CD4-positive, alpha-beta T cell treated with Interleukin-2 at 100 ng/mL for 4 hours (primary cell): Measurements from ENCODE around the gene TNS1.

Experiments used
- DNase-seq: peaks from one replicate; pipeline ENCODE4 v3.0.0-alpha.2; 2020; ENCODE audit warnings: low spot score

TNS1 gene

DNA sequence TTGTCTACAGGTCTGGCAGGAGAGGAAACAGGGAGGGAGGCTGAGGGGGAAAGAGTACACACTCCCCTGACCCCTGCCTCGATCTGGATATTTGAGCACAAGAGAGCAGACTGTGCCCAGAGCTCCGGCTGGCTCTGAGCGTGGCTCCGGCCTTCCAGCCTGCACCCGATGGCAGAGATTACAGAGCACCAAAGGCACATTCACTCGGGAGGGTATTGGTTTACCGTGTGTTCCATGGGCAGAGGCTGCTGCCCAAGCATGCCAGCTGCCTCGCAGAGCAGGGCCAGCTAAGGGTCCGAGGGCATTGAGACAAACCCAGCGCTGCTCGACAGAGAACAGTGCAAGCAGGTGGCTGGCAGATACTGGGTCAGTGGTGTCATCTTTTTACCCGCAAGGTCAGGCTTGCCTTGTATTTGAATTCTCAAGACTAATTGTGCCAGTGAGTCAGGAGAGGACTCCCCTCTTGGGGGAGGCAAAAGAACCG, 132.2 kb downstream of the TNS1 start:
- no peak for DNase-seq

DNA sequence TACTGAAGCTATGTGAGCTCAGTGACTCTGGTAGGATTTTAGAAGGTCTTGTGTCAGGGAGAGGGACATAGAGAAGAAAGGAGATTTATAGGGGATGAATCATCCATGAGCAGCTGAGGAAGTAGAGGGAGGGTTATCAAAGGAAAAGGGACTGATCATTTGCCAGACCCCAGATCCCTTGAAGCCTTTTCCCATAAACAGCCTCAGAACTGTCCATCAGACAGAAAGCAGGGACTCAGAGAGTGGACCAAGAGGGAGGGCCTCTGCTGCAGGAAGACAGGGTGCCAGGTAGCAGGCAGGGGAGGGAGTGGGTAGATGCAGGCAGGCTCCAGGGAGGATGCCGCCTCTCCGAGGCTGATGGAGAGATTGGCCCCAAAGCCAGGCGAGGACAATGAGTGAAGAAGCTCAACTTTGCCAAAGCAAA, 133.9 kb downstream of the TNS1 start:
- DNase-seq, result no peak

DNA sequence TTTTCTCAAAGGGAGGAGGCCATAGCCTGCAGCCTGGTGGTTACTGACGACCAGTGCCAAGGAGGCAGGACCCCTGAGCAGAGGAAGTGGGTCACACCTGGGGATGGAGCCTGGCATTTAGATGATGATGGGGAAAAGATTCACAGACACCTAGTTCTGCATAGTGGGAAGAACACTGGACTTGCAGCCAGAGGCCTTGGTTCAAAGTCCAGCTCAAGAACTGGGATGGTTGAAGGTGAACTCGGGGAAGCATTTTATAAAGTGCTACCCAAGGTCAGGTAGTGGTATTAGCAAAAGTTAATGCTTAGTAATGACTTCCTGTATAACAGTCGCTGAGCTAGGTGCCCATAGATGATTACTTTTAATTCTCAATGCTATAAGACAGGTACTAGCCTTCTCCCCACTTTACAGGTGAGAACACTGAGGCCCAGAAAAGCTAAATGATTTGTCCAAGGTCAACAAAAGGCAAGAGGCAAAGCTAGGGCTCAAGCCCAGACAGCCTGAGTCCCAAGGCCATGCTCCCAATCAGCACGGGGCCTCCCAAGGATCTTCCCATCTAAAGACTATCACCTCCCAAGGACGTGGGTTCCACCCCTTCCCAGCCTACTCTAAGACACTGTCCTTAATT, 134.4 kb downstream of the TNS1 start:
- DNase-seq, result no peak

DNA sequence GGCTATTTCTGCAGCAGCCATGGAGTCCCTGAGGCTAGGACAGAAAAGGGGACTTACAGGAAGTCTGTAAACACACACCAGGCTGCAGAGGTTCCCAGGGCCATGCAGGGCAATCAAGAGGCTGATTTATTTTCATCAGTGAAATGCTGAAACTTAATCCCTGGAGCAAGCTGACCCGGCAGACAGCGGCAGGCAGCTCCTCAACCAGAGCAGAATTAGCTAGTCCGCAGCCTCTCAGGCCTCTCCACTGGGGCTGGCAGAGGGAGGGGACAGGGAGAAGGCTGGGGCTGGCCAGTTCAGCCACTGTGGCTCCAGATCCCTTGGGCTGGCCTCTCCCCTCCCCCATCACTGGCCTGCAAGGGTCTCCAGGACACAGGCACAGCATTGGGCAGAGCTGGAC, 136.3 kb downstream of the TNS1 start:
- DNase-seq, result no peak

DNA sequence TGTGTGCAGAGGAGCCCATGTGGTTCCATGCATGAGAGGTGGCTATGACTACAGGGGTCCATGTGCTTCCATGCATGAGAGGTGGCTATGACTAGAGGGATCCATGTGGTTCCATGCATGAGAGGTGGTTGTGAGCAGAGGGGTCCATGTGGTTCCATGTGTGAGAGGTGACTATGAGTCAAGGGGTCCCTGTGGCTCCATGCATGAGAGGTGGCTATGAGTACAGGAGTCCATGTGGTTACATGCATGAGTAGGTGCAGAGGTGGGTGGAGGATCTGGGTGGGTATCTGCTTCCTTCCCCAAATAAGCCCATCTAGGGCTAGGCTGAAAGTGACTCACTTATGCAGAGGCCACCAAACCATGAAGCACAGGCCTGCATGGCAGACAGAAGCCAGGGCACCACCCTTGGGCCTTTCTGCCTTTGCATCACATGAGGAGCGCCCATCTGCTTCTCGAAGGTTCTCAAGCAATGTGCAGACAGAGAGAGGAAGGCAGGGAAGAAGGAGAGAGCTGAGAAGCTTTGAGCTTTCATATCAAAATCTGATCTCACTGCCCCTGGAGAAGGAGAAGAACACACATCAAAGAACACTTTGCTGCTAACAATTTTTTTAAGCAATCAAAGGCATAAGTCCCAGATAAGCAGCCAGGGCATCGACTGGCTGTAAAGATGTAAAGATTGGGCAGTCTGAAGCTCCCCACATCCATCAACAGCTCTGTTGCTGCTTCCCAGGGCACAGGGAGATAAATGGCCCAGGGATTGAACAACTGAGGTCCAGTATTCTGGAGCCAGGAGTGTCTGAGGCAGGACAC, 137.6 kb downstream of the TNS1 start:
- no peak for DNase-seq

DNA sequence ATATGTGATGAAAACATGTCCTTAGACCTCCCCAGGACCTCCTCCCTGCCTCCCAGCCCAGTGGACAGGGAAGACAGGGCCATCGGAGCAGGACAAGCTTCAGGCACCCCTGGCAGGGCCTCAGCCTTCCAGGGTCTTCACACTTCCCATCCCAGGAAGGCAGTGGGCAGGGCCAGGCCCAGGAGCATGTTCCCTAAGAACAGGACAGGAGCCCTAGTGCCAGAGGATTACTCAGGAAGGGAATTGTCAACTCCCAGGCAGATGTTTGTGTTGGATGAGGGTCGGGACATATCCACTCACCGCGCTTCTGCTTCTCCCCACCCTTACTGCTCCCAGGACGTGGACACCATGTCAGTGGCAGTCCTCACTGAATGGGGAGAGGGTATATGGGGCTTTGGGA, 138.9 kb downstream of the TNS1 start:
- DNase-seq, result no peak

DNA sequence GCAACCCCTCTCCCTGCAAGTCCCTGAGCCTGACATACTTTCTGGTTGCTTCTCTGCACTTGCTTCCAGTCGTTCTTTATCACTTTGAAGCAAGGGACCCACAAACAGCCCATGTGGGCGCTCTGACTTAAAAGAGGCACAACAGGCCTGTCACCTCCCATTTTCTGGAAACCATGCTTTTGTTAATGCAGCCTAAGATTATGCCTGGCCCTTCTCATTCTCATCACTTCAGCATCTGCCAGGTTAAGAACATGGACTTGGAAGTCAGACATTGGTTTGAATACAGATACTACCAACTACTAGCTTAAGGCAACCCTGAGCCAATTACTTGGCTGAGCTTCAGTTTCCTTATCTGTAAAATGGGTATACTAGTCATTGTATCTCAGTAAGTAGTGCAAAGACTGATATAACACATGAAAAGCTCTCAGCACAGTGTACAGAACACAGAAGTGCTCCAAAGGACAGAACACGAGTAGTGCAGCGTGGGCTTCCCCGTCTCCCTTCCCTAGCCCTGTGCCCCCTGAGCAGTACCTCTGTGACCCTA, 141.4 kb downstream of the TNS1 start:
- DNase-seq, result no peak

DNA sequence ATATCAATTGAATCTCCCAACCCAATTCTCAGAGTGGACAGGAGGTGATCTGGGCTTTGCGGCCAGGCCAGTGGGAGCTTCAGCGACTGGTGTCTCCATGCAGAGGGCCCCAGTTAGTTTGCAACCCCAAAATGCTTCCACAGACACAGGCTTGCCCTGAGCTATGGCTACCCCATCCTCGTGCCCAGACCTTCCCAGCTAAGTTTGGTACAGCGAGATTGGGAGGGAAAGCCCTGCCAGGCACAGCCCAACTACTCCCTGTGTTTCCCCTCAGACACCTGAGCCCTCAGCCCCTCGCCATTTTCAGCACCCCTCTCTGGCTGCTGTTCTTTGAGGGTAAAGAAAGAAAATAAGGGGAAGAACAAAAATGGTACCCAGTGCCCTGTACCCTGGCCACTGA, 142.9 kb downstream of the TNS1 start:
- DNase-seq, result no peak

DNA sequence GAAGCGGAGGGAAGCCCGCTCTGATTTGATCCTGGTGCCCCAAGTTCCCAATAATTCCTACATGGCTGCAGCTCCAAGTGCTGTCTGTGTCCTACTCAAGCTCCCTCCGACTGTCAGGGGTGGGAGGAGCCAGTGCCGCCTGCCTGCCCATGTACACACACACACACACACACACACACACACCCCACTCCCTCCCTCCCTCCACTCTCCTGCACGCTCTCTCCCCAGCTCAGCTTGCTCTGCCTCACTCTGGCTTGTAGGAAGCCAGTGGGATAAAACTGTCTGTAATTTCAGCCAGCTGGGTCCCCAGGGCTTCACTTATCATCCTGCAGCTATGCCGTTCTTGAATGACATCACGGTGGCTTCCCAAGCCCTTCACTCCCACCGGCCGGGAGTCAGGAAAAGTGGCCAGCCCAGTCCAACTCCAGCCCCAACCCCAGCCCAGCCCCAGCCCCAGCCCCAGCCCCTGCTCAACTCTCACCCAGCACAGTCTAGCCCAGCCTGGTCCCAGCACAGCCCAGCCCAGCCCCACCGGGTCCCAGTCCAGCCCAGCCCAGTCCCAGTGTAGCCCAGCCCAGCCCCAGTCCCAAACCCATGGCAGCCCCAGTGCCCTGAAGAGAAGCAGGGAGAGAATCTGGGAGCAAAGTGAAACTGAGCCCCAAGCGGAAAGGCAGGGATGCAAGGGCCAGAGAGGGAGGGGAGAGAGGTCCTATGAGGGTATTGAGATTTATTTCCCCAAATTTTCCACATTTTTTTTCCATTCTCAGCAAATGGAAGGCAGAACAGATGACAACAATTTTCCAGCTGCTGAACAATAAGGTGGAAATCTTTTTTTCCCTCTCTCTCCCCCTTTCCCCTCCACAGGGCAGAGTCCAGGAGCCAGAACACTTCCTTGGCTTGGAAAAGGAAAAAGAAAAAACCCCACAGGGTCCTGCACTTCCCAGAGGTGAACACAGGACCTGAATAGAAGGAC, 144.0 kb downstream of the TNS1 start:
- no peak for DNase-seq

DNA sequence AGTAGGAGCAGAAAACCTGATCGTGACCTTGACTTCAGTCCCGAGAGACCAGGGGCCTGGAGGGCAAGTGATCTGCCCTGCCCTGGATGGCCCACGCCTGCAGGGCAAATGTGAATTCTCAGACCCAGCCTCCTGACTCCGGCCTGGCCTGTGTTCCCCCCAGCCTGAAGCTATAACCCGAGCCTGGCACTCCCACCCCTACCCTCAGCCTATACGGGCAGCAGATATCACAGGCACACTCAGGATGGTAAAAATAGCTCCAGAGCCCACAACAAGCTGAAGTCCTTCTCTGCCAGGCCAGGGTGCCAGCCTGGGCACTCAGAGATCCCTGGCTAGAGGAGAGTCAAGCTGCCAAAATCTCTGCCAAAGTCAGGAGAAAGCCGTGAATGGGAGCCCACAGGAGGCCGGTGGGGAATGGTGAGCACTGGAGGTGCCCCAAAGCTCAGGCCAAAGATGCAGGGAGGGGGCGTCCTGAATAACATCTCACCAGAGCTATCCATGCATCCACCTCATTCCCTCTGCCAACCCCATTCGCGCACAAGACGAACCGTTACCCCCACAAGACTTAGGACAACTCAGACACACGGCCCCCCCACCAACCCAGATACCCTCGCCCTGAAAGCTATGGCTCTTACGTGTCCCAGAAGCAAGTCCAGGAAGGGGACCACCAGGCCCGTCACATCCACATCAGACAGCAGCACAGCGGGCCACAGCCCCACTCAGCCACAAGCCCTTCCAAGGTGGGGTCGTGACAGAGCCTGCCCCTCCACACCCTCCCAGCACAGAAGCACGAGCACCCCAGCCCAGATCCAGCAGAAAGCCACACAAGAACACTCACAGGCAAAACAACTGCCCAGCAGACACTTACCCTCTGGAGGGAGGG, 144.9 kb downstream of the TNS1 start:
- no peak for DNase-seq

DNA sequence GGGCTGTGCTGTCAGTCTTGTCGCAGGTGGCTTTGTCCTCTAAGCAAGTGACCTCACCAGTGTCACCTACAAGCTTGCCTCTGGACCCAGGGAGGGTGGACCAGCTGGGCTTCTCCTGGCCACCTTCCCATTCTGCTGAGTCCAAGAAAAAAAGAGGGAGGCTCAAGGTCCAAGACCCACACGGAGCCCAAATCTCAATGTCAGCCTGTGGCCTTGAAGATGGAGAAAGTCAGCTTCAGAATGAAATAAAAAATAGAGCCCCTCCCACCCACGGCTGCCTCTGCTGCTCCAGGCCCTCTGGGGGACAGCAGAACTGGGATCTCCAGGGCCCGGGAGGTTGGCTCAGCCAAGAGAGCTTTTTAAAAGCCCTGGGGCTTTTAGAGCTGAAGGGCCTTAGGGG, 145.9 kb downstream of the TNS1 start:
- DNase-seq, result no peak

DNA sequence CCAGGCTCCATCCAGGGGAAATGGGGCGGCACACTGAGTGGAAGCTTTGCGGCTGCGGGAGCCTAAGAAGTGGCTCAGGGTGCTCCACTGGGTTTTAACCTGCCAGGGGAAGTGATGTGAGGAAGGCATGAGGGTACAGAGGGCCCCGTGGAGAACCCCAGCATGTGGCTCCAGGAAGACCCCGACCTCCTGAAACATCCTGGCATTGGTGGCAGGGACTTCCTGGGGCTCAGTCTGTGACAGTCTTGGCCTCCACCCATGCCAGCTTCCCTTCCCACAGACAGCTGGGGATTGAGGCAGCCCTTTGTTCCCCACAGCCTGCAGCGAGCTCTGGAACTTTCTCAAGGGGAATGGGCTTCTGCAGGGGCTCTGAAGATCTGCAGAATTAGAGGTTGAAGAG, 146.6 kb downstream of the TNS1 start:
- no peak for DNase-seq

DNA sequence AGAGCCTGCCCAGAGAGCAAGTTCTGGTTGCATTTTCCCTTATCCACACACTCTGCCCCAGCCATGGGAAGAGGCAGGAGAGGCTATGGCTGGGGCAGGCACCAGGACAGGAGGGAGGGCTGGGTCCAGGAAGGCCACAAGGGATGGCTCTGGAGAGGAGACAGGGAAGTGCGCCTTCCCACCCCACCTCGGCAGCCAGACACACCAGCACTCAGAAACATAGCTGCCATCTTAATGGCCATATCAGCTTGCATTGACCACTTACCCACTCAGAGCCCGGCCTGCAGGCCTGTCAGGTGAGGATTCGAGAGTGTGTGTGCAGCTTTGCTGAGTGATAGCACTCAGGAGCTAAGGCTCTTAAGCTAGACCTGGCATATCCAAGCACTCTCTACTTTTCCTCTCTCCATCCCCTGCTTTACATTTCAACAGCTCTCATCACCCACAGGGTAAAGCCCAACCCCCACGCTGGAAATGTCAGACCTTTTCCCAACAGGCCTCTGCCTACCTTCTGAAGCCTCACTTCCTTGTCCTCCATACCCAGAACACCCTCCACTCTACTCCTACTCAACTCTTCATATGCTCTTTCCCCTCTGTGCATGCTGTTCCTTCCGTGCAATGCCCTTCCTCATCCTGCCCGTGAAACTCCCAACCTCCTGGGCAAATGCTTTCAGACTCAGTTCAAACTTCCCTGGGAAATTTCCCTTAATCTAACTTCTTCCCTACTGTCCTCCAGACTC, 147.9 kb downstream of the TNS1 start:
- DNase-seq, result no peak

DNA sequence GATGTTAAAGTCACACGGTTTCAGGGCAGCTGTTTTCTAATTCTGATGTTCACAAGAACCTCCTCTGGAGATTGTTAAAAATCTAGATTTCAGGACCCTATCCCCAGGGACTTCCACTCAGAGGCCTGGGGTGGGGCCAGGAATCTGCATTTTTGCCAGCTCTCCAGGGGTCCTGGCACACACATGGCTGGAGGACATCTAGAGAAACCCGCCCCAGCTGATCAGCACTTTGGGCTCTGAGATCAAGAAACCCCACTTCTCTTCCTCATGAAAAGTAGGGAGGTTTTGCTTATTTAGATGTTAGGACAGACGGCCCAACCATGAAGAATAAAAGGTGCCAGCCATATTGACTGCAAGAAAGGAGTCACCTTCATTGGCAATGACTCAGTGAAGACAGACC, 148.8 kb downstream of the TNS1 start:
- DNase-seq, result no peak

DNA sequence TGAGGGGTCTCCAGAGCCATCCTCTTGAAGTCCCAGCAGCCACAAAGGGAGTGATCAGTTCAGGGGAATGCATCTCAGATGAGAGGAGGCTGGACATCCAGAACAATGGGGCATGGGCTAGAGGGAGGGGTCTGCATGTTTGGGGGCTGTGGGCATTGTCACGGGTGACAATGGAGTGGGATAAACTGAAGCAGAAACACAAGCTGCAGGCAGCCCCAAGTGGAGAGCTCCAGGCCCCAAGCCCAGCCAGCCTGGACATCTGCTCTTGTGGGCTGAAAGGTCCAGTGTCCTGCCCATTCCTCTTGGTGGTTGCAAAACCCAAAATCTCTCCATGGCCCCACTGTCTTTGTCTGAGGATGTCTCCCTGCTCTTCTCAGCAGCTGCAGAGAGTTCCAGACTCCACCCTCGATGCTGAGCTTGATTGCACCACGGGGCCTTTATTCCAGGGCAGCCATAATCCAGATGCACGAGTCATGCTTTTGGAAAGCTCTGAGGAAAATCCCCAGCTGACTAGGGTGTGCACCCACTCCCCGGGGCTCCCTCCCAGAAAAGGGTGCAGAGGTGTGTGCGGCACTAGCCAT, 149.4 kb downstream of the TNS1 start:
- no peak for DNase-seq

DNA sequence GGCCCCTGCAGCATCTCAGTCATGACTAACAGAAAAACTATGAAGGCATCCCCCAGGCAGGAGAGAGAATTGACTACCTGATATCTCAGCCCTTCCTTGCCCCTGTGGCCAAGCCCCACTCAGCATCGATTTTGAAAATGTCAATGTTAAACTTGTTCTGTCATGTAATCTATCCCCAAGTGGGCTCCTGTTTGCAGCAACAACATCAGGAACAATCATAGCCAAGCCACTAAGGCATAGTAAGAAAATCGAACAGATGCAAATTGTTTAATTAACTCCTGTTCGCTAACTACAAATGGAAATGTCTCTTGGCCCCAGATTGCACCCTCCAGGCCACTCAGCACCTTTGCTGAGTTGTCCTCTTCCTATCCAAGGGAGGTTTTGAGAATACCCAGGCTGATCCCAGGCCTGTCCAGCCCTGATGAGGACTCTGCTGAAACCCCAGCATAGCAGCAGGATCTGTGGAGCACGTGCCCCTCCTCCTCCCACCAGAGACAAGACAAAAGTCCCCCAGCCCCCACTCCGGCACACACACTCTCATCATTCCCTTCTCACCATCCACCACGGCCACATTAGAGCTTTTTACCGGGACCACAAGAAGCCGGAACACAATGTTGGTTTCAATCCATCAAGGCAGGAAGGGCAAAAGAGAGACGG, 150.1 kb downstream of the TNS1 start:
- DNase-seq, result no peak

DNA sequence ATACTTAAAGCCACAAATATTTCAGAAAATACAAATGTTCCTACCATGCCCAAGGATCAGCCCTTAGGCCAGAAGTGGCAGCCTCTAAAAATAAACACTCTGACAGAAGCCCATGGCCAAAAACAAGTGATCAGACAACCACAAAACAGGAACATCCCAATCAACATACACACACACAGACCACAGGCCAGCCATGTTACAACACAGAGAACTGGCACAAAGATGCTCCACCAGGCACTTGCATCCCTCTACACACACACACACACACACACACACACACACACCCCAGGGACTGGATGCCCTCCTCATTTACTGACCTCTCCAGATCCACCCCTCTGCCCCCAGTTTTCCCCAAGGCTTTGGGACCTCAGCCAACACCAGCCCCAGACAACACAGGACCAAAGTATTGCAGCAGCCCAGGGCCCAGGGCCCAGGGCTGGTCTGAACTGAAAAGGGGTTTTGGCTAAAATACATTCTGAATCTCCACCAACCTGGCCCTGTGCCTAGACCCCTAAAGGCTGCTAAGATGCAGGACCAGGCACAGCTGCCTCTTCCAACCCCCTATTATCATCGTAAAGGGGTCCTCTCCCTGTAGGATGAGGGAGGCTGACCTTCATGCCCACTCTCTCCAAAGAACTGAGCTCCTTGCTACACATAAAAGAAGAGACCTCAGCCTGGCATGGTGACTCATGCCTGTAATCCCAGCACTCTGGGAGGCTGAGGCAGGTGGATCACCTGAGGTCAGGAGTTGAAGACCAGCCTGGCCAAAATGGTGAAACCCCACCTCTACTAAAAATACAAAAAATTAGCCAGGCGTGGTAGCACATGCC, 151.4 kb downstream of the TNS1 start:
- no peak for DNase-seq

DNA sequence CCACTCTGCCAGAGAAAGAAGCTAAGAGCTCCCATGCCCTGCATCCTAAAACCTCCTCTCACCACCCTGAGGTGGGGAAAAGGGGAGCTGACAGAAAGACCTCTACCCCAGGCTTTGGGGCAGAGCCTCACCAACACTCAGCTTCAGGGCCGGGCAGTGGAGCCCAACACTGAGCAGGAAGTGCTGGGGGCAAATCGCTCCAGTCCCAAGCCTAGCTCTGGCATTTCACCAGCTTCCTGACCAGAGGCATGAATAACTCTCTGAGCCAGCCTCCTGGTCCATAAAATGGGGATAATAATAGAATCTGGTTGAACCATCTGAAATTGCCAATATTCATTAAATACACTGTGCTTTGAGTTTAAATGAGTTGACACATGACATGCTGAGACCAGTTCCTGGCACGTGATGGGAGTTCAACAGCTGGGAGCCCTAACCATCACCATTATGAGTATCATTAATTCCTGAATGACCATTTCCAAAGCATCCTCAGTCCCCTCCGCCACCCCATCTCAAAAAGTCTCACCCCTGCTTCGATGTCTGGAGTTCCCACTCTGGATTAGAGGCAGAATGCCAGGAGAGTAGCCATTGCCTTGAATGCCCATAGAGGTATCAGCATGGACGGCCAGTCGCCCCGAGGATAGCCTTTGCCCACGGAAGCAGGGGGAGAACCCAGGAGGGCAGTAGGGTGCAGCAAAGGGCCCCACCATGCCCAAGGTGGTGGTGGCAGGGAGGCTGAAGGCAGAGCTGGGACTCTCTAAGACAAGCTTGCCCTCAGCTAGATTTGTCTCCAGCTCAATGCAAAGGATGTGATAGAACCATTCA, 153.4 kb downstream of the TNS1 start:
- no peak for DNase-seq
